HL-60 (cell line): ENCODE measurements around the gene ANKUB1.

Source experiments
- CTCF ChIP-seq: IDR thresholded peaks from one replicate; pipeline ENCODE4 v1.5.1; 2011; ENCODE audit warnings: low read length, control low read depth, inconsistent platforms; ENCODE audit not compliant: insufficient read depth
- GABPA ChIP-seq: IDR thresholded peaks from 2 replicates; pipeline ENCODE4 v1.6.1; 2012; ENCODE audit warnings: low read depth
- POLR2AphosphoS5 ChIP-seq: IDR thresholded peaks from 2 replicates; pipeline ENCODE4 v1.6.1; 2012; ENCODE audit warnings: low read depth
- REST ChIP-seq: IDR thresholded peaks from 2 replicates; pipeline ENCODE4 v1.6.1; 2012; ENCODE audit warnings: low read depth; ENCODE audit not compliant: insufficient replicate concordance
- SPI1 ChIP-seq: IDR thresholded peaks from 2 replicates; pipeline ENCODE4 v1.6.1; 2012; ENCODE audit warnings: low read depth, mild to moderate bottlenecking, borderline replicate concordance

- TF ChIP-seq CTCF (no peak), GABPA (no peak), REST (no peak), POLR2AphosphoS5 (no peak), SPI1 (no peak)
These were observed 65.5 kb downstream of the ANKUB1 start for GRCh38 chr3:149726716-149727407.
